DND-41 (cell line): ENCODE data around the gene GRHL3.

ENCODE experiments used
- CTCF ChIP-seq: IDR thresholded peaks from 2 replicates; pipeline ENCODE4 v1.5.1; 2012; ENCODE audit warnings: borderline replicate concordance, low read length, moderate library complexity, mild to moderate bottlenecking; ENCODE audit not compliant: poor library complexity, severe bottlenecking; ENCODE audit errors: extremely low read depth
- EZH2 ChIP-seq: IDR thresholded peaks from 3 replicates; pipeline ENCODE4 v1.6.1; 2012; ENCODE audit warnings: borderline replicate concordance, low read depth, mild to moderate bottlenecking, moderate library complexity, low read length, inconsistent platforms; ENCODE audit not compliant: severe bottlenecking

DNA sequence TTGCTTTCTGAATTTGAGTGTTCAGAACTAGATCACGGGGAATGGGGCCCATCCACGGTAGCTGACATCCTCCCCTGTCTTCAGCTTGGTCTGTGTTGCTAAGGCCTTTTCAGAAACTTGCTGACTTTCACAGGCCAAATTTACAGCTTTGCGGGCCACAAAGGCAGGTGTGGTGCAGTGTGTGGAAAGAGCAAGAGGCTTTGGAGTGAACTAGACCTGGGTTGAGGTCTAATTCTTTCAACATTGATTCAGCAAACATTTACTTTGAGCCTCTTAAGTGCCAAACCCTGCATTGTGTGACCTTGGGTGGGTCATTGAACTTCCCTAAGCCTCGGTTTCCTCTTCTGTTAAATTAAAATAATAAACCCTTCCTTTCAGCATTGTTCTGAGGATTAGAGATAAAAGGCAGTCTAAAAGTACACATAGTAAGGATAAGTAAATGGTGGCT, 70.1 kb downstream of the GRHL3 start:
- no peak for TF ChIP-seq CTCF
- TF ChIP-seq EZH2, result no peak
